Erythroblast (primary cell): Measurements from ENCODE around the gene SSBP4.

ENCODE experiments used
- GATA1 ChIP-seq: IDR thresholded peaks from 2 replicates; pipeline ENCODE4 v1.6.1; 2011; ENCODE audit warnings: low read depth, mild to moderate bottlenecking, control low read depth, low read length, moderate library complexity
- POLR2A ChIP-seq: IDR thresholded peaks from 2 replicates; pipeline ENCODE4 v1.6.1; 2011; ENCODE audit warnings: mild to moderate bottlenecking, low read length

- TF ChIP-seq POLR2A: no peak
- no peak for TF ChIP-seq GATA1
Observed at GRCh38 chr19:18399008-18399407, 20.2 kb upstream of the SSBP4 start.
